GM21367 (cell line): ENCODE measurements around the gene FKRP.
"Not testable (repeated sequence)": the region's sequence is repeated elsewhere in the genome, so short reads cannot be mapped to it uniquely, and the experiment has no call there.

Experiments
- ATAC-seq: cut with Tn5 transposase; IDR thresholded peaks from one replicate; pipeline ENCODE4 v1.9.1; 2021; ENCODE audit not compliant: unreplicated experiment

FKRP gene

DNA sequence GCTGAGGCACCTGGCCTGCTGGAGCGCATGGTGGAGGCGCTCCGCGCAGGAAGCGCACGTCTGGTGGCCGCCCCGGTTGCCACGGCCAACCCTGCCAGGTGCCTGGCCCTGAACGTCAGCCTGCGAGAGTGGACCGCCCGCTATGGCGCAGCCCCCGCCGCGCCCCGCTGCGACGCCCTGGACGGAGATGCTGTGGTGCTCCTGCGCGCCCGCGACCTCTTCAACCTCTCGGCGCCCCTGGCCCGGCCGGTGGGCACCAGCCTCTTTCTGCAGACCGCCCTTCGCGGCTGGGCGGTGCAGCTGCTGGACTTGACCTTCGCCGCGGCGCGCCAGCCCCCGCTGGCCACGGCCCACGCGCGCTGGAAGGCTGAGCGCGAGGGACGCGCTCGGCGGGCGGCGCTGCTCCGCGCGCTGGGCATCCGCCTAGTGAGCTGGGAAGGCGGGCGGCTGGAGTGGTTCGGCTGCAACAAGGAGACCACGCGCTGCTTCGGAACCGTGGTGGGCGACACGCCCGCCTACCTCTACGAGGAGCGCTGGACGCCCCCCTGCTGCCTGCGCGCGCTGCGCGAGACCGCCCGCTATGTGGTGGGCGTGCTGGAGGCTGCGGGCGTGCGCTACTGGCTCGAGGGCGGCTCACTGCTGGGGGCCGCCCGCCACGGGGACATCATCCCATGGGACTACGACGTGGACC lies 10.1 kb downstream of the FKRP start:
- ATAC-seq, result no peak

DNA sequence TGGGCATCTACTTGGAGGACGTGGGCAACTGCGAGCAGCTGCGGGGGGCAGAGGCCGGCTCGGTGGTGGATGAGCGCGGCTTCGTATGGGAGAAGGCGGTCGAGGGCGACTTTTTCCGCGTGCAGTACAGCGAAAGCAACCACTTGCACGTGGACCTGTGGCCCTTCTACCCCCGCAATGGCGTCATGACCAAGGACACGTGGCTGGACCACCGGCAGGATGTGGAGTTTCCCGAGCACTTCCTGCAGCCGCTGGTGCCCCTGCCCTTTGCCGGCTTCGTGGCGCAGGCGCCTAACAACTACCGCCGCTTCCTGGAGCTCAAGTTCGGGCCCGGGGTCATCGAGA lies 10.7 kb downstream of the FKRP start:
- ATAC-seq, result no peak

DNA sequence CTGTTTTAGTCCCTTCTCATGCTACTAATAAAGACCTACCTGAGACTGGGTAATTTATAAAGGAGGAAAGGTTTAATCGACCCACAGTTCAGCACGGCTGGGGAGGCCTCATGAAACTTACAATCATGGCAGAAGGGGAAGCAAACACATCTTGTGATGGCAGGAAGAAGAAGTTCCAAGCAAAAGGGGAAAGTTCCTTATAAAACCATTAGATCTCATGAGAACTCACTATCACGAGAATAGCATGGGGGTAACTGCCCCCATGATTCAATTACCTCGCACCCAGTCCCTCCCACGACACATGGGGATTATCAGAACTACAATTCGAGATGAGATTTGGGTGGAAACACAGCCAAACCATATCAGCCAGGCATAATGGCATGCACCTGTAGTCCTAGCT lies 13.3 kb downstream of the FKRP start:
- no peak for ATAC-seq

DNA sequence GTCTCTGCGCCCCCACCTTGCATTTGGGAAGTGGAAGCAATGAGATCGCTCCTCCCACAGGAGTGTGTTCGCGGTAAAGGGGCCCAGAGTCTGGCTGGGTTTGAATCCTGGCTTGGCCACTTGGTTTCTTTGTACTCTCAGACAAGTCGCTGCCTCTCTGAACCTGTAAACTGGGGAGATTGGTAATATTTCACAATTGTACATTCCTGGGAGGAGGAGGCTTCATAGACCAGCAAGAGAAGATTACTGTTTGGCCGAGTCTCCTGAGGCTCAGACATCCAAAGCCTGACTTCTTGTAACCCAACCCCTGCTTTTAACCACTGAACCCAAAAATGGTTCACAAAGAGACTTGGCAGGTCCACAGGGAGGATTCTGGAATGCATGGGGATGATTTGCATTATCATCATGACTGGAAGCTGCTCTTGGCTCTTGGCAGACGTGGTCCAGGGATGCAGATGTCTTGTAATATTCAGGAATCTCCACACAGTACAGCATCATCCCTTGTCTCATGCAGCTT lies 14.0 kb downstream of the FKRP start:
- ATAC-seq, result no peak

DNA sequence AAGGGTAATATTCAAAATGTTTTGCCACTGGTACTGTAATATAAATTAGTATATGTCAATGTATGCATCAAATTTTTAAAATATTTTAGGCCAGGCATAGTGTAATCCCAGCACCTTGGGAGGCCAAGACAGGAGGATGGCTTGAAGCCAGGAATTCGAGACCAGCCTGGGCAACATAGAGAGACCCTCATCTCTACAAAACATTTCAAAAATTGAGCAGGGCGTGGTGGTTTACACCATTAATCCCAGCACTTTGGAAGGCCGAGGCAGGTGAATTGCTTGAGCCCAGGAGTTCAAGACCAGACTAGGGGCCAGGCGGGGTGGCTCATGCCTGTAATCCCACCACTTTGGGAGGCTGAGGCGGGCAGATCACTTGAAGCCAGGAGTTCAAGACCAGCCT lies 14.5 kb downstream of the FKRP start:
- ATAC-seq, result no peak

DNA sequence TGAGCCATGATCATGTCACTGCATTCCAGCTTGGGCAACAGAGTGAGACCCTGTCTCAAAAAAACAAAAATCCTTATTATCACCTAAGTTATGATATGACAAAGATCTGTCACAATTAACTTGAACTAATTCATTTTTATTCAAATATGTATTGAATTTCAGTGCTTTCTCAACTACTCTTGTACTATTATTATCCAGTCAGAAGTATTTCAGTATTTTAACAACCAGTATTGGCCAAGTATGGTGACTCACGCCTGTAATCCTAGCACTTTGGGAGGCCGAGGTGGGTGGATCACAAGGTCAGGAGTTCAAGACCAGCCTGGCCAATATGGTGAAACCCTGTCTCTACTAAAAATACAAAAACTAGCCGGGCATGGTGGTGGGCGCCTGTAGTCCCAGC lies 15.0 kb downstream of the FKRP start:
- not testable (repeated sequence) for ATAC-seq

DNA sequence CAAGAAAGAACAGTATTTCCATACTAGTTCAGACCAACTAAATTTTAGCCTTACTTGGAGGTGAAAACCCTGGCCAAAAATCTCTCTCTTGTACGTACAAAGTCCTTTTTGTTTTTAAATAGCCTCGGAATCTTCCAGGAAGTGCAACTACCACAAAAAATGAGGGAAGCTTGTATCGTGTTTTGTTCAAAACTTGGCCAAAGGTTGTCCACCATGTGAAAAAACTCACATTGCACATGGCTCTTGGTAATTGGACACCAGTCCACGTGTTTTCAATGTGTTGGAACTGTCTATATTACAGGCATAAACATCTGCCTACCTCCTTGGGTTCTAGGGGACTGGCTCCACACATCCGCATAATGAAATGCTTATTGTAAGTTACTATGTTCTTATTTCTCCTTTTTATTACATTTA lies 15.6 kb downstream of the FKRP start:
- no peak for ATAC-seq

DNA sequence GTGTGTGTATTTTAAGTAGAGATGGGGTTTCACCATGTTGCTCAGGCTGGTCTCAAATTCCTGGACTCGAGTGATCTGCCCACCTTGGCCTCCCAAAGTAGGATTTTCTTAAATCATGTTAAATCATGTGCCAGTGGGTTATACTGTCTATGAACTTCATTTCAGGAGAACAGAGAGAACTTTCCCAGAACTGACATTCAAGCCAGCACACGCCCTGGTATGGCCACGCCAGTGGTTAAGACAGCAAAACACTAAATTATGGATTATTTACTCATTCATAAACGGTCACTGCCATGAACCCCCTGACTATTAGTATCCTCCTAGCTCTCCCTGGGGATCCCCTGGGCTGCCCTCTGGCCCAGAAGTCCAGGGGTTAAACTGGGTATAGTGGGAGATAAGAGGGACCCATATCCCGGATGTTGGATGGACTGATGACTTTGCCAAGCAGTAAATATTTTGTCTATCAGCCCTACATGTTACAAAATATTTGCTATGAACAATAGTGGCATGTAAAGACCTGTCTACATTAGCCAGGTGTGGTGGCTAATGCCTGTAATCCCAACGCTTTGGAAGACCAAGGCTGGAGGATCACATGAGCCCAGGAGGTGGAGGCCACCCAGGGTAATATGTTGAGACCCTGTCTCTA lies 16.5 kb downstream of the FKRP start:
- ATAC-seq, result no peak

DNA sequence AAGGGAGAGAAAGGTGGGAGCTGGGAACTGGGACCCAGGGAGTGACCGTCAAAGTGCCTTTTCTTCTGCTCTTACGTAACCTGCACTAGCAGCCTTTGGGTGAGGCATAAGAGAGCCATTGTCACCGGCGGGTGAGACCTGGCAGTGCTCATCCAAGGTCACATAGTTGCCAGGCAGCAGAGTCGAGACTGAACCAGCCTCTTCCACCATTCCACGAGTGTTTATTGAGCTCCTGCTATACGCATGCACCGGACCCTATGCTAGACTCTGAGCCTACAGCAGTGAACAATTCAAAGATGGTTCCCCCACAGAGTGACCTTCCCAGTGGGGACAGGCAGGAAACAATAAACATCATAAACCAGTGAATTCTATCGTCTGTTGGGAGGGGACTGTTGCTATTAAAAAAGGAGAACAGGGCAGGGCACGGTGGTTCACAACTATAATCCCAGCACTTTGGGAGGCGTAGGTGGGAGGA lies 19.0 kb downstream of the FKRP start:
- ATAC-seq, result no peak

DNA sequence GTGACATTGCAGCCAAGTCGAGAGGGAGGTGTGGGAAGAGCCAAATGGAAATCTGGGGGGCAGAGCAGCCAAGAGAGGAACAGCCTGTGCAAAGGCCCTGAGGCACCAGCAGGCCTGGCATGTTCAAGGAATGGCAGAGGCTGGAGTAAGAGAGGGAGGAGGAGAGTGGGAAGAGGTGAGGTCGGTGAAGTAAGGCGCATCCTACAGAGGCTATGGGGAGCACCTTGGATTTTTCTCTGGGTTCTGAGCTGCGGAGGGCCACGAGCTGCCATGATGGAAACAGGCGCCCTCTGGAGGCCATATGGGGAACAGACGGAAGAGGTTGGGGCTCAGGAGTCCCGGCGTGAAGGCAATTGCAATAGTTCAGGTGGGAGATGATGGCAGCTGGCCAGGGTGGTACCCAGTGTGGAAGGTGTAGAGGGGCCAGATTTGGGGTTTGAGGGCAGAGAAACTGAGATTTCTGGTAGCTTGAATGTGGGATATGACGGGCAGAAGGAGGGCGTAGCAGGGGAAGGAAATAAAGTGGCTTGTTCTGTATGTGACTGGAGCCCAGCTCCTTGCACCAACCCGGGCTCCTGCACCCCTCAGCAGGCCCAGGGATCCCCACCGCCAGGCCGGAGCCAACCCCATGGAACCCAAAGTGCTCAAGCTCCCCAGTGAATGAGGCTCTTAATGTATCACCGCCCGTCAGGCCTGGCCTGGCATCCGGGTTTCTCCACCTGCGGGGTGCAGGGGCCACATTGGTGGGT lies 20.9 kb downstream of the FKRP start:
- ATAC-seq, result no peak

DNA sequence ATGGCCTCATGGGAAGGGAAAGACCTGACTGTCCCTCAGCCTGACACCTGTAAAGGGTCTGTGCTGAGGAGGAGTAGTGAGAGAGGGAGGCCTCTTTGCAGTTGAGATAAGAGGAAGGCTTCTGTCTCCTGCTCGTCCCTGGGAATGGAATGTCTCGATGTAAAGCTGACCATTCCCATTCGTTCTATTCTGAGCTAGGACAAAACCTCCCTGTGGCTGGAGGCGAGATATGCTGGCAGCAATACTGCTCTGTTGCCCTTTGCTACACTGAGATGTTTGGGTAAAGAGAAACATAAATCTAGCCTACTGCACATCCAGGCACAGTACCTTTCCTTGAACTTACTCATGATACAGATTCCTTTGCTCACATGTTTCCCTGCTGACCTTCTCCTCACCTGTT lies 22.9 kb downstream of the FKRP start:
- not testable (repeated sequence) for ATAC-seq

DNA sequence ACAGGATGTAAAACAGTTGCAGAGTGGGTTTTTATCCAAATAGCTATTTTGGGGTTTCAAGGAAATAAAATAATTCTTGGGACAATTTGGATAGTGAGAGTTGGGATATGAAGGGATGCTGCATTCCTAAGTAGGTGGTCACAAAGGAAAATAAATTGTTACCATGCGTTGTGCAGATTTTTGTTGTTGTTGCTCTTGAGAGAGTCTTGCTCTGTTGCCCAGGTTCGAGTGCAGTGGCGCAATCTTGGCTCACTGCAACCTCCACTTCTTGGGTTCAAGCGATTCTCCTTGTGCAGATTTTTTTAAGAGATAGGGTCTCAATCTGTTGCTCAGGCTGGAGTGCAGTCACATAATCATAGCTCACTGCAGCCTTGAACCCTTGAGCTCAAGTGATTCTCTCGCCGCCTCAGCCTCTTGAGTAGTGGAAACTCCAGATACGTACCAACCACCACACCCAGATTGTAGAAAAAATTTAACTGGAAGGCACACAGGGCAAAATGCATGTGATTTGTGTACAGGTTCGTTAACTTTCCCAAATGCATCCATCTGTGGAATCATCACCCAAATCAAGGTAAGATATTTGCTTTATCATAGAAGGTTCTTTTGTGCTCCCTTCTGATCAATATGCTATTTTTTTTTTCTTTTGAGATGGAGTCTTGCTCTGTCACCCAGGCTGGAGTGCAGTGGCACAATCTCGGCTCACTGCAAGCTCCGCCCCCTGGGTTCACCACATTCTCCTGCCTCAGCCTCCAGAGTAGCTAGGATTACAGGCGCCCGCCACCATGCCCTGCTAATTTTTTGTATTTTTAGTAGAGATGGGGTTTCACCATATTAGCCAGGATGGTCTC lies 26.5 kb downstream of the FKRP start:
- ATAC-seq, result no peak

DNA sequence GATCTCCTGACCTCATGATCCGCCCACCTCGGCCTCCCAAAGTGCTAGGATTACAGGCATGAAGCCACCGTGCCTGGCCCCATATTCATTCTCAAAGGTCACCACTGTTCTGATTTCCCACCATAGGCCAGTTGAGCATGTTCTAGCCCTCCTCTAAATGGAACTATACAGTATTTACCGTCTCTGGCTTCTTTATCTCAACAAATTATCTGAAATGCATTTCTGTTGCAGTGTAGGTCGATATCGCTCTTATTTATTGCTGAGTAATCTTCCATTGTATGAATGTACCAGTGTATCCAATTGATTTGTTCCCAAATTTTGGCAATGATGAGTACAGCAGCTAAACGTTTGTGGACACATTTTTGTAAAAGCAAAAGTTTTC lies 27.2 kb downstream of the FKRP start:
- ATAC-seq, result no peak

DNA sequence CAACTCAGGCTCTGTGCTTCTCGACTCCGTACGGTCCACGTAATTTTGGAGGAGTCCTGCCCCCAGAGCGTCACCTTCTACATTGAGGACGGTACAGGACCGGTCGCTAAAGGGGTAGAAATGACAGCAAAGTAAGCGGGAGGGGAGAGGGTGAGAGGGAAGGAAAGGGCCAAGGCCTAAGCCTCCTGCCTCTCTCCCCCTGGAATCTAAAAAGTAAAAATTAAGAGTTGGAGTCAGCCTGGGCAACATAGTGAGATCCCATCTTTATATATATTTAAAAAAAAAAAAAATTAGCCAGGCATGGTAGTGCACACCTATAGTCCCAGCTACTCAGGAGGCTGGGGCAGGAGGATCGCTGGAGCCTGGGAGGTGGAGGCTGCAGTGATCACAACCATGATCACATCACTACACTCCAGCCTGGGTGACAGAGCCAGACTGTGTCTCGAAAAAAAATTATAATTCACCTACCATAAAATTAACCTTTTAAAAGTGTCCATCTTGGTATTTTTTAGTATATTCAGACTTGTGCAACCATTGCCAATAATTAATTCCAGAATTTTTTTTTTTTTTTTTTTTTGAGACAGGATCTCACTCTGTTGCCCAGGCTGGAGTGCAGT lies 29.9 kb downstream of the FKRP start:
- ATAC-seq, result no peak

DNA sequence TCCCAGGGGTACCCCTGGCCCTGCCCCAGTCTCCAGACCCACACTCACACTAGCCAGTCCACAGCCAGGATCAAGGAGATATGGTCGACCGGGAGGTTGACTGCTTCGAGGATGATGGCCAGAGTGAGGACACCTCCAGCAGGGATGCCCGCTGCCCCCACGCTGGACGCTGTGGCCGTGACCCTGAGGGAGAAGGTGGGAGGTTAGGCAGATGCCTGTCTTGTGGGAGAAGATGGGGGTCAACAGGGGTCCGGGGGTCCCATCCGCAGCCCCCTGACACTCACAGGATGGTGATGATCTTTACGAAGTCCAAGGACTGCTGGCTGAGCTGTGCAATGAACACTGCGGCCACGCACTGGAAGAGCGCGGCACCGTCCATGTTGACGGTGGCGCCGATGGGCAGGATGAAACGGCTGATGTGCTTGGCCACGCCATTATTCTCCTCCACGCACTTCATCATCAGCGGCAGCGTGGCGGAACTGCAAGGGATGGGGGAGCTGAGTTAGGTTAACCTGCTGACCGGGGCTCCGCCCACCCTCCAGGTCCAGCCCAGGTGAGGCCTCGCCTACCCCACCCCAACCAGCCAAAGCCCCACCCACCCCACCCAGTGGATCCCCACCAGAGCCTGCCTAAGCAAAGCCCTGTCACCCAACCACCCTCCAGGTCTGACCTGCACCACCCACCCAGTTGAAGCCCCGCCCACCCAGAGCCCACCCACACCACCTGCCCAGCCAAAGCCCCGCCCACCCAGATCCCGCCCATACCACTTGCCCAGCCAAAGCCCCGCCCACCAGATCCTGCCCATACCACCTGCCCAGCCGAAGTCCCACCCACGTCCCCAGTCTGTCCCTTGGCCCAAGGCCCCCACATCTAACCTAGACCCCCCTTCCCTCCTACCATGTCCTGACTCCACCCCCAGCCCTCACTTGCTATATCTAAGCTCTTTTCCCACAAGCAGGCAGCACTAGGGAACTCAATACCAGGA lies 31.4 kb downstream of the FKRP start:
- ATAC-seq, result no peak

DNA sequence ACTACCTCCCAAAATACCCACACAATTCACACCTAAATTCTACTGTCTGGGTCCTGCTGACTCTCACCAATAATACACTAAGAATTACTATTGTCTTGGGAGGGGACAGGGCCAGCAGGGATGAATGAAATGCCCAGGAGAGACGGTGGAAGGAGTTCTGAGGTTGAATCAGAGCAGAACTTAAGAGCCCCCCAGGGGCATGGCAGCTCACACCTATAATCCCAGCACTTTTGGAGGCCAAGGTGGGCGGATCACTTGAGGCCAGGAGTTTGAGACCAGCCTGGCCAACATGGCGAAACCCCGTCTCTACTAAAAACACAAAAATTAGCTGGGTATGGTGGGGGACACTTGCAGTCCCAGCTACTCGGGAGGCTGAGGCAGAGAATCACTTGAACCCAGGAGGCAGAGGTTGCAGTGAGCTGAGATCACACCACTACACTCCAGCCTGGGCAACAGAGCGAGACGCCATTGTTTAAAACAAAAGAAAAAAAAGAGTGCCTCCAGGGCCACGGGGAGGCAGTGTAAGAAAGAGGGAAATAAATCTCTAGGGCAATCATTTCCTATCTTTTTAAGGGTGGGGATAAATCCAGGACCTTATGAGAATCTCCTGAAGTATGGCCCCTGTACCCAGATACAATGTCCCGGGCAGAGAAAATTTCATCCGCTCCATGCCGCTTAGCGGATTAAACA lies 32.2 kb downstream of the FKRP start:
- not testable (repeated sequence) for ATAC-seq

DNA sequence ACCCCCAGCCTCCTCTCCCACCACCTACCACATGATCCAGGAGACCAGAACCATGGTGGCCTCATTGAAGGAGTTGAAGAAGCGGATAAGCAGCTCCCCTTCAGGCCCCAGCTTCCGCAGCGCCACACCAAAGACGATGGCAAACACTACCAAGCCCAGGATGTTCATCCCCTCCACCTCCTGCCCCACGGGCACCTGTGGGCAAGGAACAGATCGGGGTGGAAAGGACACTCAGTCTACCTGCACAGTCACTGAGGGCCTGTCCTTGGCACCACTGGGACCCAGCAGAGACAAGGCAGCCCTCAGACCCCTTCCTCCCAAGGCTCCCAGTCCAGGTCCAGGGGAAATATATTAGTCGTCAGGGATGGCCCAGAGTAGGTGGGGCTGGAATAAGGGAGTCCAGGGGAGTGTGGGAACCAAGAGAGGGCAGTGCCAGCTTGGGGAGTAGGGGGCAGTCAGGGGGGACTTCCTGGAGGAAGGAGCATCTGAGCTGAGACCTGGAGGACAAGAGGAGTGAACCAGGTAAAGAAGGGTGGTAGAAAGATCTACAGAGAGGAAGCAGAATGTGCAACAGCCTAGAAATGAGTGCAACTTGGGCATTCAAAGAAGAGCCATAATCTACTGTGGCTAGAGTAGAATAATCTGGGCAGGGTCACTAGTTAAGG lies 36.6 kb downstream of the FKRP start:
- no peak for ATAC-seq

DNA sequence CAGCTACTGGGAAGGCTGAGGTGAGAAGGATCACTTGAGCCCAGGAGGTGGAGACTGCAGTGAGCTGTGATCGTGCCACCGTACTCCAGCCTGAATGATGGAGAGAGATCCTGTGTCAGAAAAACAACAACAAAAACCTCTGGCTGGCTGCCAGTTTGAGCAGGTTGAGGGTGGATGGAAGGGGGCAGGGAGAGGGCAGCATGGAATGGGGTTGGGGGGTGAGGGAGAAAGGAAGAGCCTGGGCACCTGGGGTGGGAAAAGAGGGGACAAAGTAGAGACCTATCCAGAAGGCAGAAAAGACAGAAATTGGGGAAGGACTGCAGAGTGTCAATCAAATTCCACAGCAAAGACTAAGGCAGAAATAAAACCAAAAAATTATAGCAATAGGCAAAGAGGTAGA lies 37.8 kb downstream of the FKRP start:
- ATAC-seq, result no peak
